GM12875 (cell line): Measurements from ENCODE around the gene ARG1.

Experiments used
- H3K4me3 ChIP-seq: one replicate; pipeline ENCODE4 v1.5.1; 2011; ENCODE audit warnings: low read depth, low read length, control low read depth
- TF ChIP-seq, protein P1 (sequence below): IDR thresholded peaks from 2 replicates; pipeline ENCODE4 v1.5.1; 2011; ENCODE audit warnings: low read depth, mild to moderate bottlenecking, control low read depth, inconsistent platforms, low read length, moderate library complexity, borderline replicate concordance; ENCODE audit not compliant: insufficient read depth

ARG1 gene

GRCh38 chr6:131547488-131547887 is 25.5 kb upstream of the ARG1 start:
- TF ChIP-seq, protein P1, sequence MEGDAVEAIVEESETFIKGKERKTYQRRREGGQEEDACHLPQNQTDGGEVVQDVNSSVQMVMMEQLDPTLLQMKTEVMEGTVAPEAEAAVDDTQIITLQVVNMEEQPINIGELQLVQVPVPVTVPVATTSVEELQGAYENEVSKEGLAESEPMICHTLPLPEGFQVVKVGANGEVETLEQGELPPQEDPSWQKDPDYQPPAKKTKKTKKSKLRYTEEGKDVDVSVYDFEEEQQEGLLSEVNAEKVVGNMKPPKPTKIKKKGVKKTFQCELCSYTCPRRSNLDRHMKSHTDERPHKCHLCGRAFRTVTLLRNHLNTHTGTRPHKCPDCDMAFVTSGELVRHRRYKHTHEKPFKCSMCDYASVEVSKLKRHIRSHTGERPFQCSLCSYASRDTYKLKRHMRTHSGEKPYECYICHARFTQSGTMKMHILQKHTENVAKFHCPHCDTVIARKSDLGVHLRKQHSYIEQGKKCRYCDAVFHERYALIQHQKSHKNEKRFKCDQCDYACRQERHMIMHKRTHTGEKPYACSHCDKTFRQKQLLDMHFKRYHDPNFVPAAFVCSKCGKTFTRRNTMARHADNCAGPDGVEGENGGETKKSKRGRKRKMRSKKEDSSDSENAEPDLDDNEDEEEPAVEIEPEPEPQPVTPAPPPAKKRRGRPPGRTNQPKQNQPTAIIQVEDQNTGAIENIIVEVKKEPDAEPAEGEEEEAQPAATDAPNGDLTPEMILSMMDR: no peak
- H3K4me3 ChIP-seq: no peak overlapping the region

- TF ChIP-seq, protein P1: no peak
- no peak overlapping the region for H3K4me3 ChIP-seq
Observed at GRCh38 chr6:131548441-131548840, 24.6 kb upstream of the ARG1 start.

DNA sequence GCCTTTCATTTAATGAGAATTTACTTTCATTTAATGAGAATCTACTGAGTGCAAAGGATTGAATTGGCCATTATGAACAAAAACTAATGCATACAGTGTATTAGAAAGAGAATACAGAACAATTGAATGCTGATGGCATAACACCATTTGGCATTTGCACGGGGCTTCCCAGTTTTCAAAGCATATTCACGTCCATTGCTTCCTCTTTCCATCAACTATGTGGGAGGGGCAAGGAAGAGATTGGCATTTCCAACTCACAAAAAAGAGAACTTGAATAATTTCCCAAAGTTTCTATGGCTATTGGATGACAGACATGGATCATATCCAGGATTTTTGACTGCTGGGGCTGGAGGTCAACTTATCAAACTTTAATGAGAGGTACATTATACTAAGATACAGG is 23.2 kb upstream of the ARG1 start:
- no peak overlapping the region for H3K4me3 ChIP-seq
- TF ChIP-seq, protein P1: no peak

- no peak overlapping the region for H3K4me3 ChIP-seq
- TF ChIP-seq, protein P1: no peak
Observed at GRCh38 chr6:131551902-131552301, 21.1 kb upstream of the ARG1 start.

- TF ChIP-seq, protein P1: no peak
- no peak overlapping the region for H3K4me3 ChIP-seq
Observed at GRCh38 chr6:131552572-131552971, 20.5 kb upstream of the ARG1 start.

DNA sequence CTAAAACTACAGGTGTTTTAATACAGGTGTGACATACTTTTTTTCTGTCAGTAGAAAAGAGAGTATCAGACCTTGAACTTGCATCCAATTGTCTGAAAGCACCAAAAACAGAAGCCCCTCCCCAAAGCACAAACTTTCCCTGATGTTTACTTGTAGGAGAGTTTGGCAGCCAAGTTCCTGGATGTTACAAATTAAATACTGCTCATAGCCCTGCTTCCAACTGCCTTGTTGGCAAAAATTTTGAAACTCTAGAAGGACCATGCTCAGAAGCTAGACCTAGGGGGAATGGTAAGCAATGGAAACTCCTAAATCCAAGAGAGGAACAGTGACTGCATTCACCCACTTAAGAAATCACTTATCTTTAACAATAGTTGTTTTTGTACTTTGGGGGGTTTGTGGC is 17.0 kb upstream of the ARG1 start:
- TF ChIP-seq, protein P1: no peak
- no peak overlapping the region for H3K4me3 ChIP-seq

GRCh38 chr6:131558922-131559321 is 14.1 kb upstream of the ARG1 start:
- H3K4me3 ChIP-seq: no peak overlapping the region
- TF ChIP-seq, protein P1: no peak
